HFF-Myc (cell line): Measurements from ENCODE around the gene MTFR1L.
A peak's percentile ranks its signal among the peaks of the same experiment; 100 is the strongest.

Experiments
- DNase-seq: peaks from one replicate; pipeline ENCODE4 v3.0.0-alpha.2; 2011; ENCODE audit warnings: low read depth; ENCODE audit errors: extremely low read depth
- H3K4me3 ChIP-seq: replicated peaks from 2 replicates; pipeline ENCODE4 v1.5.1; 2011; ENCODE audit warnings: low read depth, mild to moderate bottlenecking, control low read depth, low read length
- CTCF ChIP-seq: IDR thresholded peaks from 2 replicates; pipeline ENCODE4 v1.5.1; 2012; ENCODE audit warnings: mild to moderate bottlenecking, low read depth, low read length, control low read depth; ENCODE audit errors: missing control alignments

Gene MTFR1L

GRCh38 chr1:25813734-25814471 lies 5.9 kb upstream of the MTFR1L start:
- no peak for TF ChIP-seq CTCF
- DNase-seq = no peak

GRCh38 chr1:25814549-25815087 lies 5.1 kb upstream of the MTFR1L start:
- no peak for TF ChIP-seq CTCF
- no peak for DNase-seq
- no peak overlapping the region for H3K4me3 ChIP-seq

More at GRCh38 chr1:25813734-25814471, 5.9 kb upstream of the MTFR1L start:
- H3K4me3 ChIP-seq = no peak overlapping the region

- no peak for DNase-seq
- H3K4me3 ChIP-seq = no peak overlapping the region
- TF ChIP-seq CTCF = no peak
These were observed 4.3 kb upstream of the MTFR1L start for GRCh38 chr1:25815208-25816111.

- no peak for TF ChIP-seq CTCF
- H3K4me3 ChIP-seq = no peak overlapping the region
- no peak for DNase-seq
These were observed 3.5 kb upstream of the MTFR1L start for GRCh38 chr1:25816112-25816718.

- no peak overlapping the region for H3K4me3 ChIP-seq
- peak; percentile 13 for TF ChIP-seq CTCF
- DNase-seq = no peak
These were observed 1.8 kb upstream of the MTFR1L start for GRCh38 chr1:25817840-25818501.

- no peak for TF ChIP-seq CTCF
- peak overlapping the region; percentile 85 for H3K4me3 ChIP-seq
- DNase-seq = no peak
These were observed 1.2 kb upstream of the MTFR1L start for GRCh38 chr1:25818569-25818968.
